Right lobe of liver (tissue), 6 donors: ENCODE results near the gene DPH1. TPM values are rescaled to one million over a fixed set of nuclear protein-coding genes. Genes with fewer than 3 reads are reported as not detected.

Source experiments
- ATAC-seq, 4 donors: fragments of 200-7000 bp; cut with Tn5 transposase; one replicate each; pipeline ENCODE4 v1.9.1; 2020; ENCODE audit warnings: mild to moderate bottlenecking in 4 of 4, moderate library complexity in 4 of 4
- DNase-seq, 3 donors: peaks; one replicate each; pipeline ENCODE4 v3.0.0-alpha.2; 2020
- H3K27ac ChIP-seq, 3 donors: fragments of 200-600 bp; one replicate each; pipeline ENCODE4 v1.8.0; 2022
- H3K27me3 ChIP-seq, 2 donors: fragments of 200-600 bp; one replicate each; pipeline ENCODE4 v1.8.0; 2022
- H3K36me3 ChIP-seq, 4 donors: fragments of 200-600 bp; sonication (generic) in 1 of 4; one replicate each; pipeline versions ENCODE4 v1.5.1 to v1.8.0; 2017 to 2022; ENCODE audit warnings: control low read depth in 1 of 4
- H3K4me1 ChIP-seq, 4 donors: fragments of 200-600 bp; sonication (generic) in 1 of 4; one replicate each; pipeline versions ENCODE4 v1.5.1 to v1.8.0; 2017 to 2022; ENCODE audit warnings: control low read depth in 1 of 4
- H3K4me3 ChIP-seq, 3 donors: fragments of 200-600 bp; one replicate each; pipeline ENCODE4 v1.8.0; 2022
- H3K9me3 ChIP-seq, 4 donors: fragments of 200-600 bp; sonication (generic) in 1 of 4; one replicate each; pipeline versions ENCODE4 v1.5.1 to v1.8.0; 2017 to 2022; ENCODE audit warnings: control low read depth in 1 of 4
- CTCF ChIP-seq, 4 donors: fragments of 200-600 bp in 3 of 4; fragments of 450-650 bp in 1 of 4; IDR thresholded peaks; one replicate each; pipeline versions ENCODE4 v1.5.1 to v1.8.0; 2016 to 2022; ENCODE audit warnings: antibody characterized with exemption in 4 of 4, mild to moderate bottlenecking in 2 of 4
- POLR2A ChIP-seq: fragments of 450-650 bp; IDR thresholded peaks from one replicate; pipeline ENCODE4 v1.6.1; 2017; ENCODE audit warnings: antibody characterized with exemption, mild to moderate bottlenecking
- WGBS: methylation state at CpG from one replicate; pipeline ENCODE4 v1.1.6; 2018; ENCODE audit warnings: low coverage, low lambda C conversion rate; ENCODE audit not compliant: insufficient coverage; ENCODE audit errors: missing lambda C conversion rate; 5-methylcytosine and 5-hydroxymethylcytosine counted together
- intact Hi-C, 2 donors: fragments of 100-400 bp; cut with DNase I; formaldehyde crosslinking; loops; one replicate each; pipeline versions ENCODE4 v1.11.2 to v1.14.1; 2022
- total RNA-seq, 6 experiments: library from RNA; depleted of rRNA in 2 of 6; stranded (reverse); fragments of >200 nt in 2 of 6; fragmentation: NEBNext Ultra II Directional in 3 of 6; extraction: Animal tissue kit (Norgen Biotek cat#: 25700) in 3 of 6; gene quantifications; one replicate each; pipeline versions ENCODE4 v1.1.0 to v1.2.4, GENCODE V29; 2016 to 2023
- donor health status: DM: no; HTN: yes; CAD: no.
- donor health status: DM: no; HTN: no; CAD: no.
- donor health status: DM: no; HTN: no; CAD: no.
- donor health status: DM: no; HTN: yes; CAD: no.
- donor health status: DM: no; HTN: yes; CAD: no.

Gene DPH1
- total RNA-seq, 6 experiments from 2014 or later, result 20.0 to 41.1 (median 25.4) TPM

- Histone ChIP-seq H3K27ac (no peak overlapping the region), H3K4me3 (no peak overlapping the region), H3K4me1 (peaks cover 0 to 6% (median 0%) of the 10 kb centered on the region in 4 donors), H3K27me3 (no peaks in the 10 kb centered on the region), H3K9me3 (no peaks in the 10 kb centered on the region), H3K36me3 (peaks cover 0 to 15% (median 7%) of the 10 kb centered on the region in 4 donors)
- 91% methylated on average over 4 of the region's 10 CpGs for WGBS
- intact Hi-C loops, result no loop called here
- DNase-seq, result no peak
- TF ChIP-seq CTCF (IDR thresholded peaks at IDR 0.05), result no peak
- no peak for TF ChIP-seq POLR2A
- ATAC-seq, result no peak
Observed at GRCh38 chr17:2037155-2037554, 7.2 kb downstream of the DPH1 start.

GRCh38 chr17:2040219-2040827 lies 10.4 kb downstream of the DPH1 start:
- WGBS, result 100% methylated on average over 2 of the region's 7 CpGs
- Histone ChIP-seq H3K4me3 (no peak overlapping the region), H3K9me3 (no peaks in the 10 kb centered on the region), H3K27ac (no peak overlapping the region), H3K27me3 (no peaks in the 10 kb centered on the region), H3K4me1 (peaks cover 0 to 13% (median 0%) of the 10 kb centered on the region in 4 donors), H3K36me3 (peaks cover 0 to 15% (median 7%) of the 10 kb centered on the region in 4 donors)
- ATAC-seq (no peak), DNase-seq (no peak)
- TF ChIP-seq POLR2A (no peak), CTCF (IDR thresholded peaks at IDR 0.05) (no peak)
- intact Hi-C loops, result loop anchor here (5.0 kb wide), 1 partner anchor 133 kb away; no protein-coding TSS in a partner anchor

DNA sequence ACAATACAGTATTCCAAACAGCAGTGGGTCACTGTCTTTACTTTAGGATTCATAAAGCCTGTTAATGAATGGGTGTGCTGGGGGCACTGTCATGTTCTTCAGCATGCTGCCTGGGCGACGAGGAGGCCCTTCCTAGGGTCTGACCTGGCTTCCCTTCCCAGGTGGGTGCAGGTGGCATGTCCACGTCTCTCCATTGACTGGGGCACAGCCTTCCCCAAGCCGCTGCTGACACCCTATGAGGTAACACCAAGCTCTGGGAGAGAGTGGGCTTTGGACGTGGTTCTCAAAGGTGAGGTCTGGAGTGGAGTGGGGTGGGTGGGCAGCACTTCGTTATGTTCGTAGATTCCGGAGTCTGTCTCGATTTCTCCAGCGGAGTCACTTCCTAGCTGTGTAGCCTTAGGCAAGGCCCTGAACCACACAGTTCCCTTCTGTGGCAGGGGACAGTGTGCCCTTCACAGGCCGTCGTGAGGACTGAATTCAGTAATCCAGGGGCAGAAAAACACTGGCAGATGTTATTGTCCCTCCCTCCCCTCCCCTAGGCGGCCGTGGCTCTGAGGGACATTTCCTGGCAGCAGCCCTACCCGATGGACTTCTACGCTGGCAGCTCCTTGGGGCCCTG lies 11.1 kb downstream of the DPH1 start:
- peaks cover 0 to 13% (median 0%) of the 10 kb centered on the region in 4 donors for H3K4me1 ChIP-seq
- DNase-seq (no peak), ATAC-seq (no peak)
- H3K9me3 ChIP-seq, result no peaks in the 10 kb centered on the region
- H3K36me3 ChIP-seq, result peaks cover 0 to 12% (median 5%) of the 10 kb centered on the region in 4 donors
- intact Hi-C loops, result loop anchor here (5.0 kb wide), 1 partner anchor 134 kb away; no protein-coding TSS in a partner anchor
- H3K4me3 ChIP-seq, result peak overlapping the region; percentile 64 to 98 (median 88)
- no peaks in the 10 kb centered on the region for H3K27me3 ChIP-seq
- 33% methylated on average over 6 of the region's 16 CpGs for WGBS
- TF ChIP-seq CTCF (IDR thresholded peaks at IDR 0.05) (no peak), POLR2A (no peak)
- peak overlapping the region in 2 of 3 donors; percentile 77 to 83 for H3K27ac ChIP-seq

GRCh38 chr17:2041561-2042389 lies 11.8 kb downstream of the DPH1 start, which contains the start of gene OVCA2:
TSS of gene OVCA2 (plus strand) at chr17:2042022. CDS start at chr17:2042048, 26 bp downstream.
- Histone ChIP-seq H3K4me1 (peaks cover 0 to 13% (median 0%) of the 10 kb centered on the region in 4 donors), H3K36me3 (peaks cover 0 to 6% (median 3%) of the 10 kb centered on the region in 4 donors), H3K9me3 (no peaks in the 10 kb centered on the region), H3K27ac (peak within 1 kb of the TSS; percentile 57 to 83 (median 77)), H3K27me3 (no peaks in the 10 kb centered on the region), H3K4me3 (peak within 1 kb of the TSS; percentile 64 to 98 (median 88))
- intact Hi-C loops, result loop anchor here (5.0 kb wide), 1 partner anchor 134 kb away; no protein-coding TSS in a partner anchor
- 0% methylated on average over 17 of the region's 93 CpGs for WGBS
- DNase-seq, result peak; percentile 96 to 97 (median 97)
- TF ChIP-seq POLR2A (peak; percentile 71), CTCF (IDR thresholded peaks at IDR 0.05) (peak; percentile 33 to 53 (median 42))
- ATAC-seq, result peak; percentile 93 to 98 (median 95)
